ENCODE results near the gene SYNGAP1.
"Not testable (repeated sequence)": the region's sequence is repeated elsewhere in the genome, so short reads cannot be mapped to it uniquely, and the experiment has no call there.

The SYNGAP1 gene

GRCh38 chr6:33440649-33441309 lies 20.9 kb downstream of the SYNGAP1 start:
- DNase-seq, result no peak

DNA sequence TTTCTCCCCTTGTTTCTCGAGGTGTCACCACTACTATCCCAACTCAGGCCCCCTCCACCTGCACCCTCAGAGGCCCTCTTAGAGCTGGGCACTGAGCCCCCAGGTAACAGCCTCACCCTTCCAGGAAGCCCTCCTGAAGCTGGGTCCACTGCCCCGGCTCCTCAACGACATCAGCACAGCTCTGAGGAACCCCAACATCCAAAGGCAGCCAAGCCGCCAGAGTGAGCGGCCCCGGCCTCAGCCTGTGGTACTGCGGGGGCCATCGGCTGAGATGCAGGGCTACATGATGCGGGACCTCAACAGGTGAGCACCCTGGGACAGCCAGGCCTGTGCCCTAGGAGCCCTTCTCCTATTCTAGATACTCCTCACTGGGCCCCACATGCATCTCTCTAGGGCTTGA lies 21.6 kb downstream of the SYNGAP1 start:
- no peak for DNase-seq

- no peak for DNase-seq
Observed at GRCh38 chr6:33442283-33442682, 22.4 kb downstream of the SYNGAP1 start.

- DNase-seq, result no peak
Observed at GRCh38 chr6:33443025-33443424, 23.2 kb downstream of the SYNGAP1 start.

- DNase-seq, result no peak
Observed at GRCh38 chr6:33443619-33444504, 24.0 kb downstream of the SYNGAP1 start.

DNA sequence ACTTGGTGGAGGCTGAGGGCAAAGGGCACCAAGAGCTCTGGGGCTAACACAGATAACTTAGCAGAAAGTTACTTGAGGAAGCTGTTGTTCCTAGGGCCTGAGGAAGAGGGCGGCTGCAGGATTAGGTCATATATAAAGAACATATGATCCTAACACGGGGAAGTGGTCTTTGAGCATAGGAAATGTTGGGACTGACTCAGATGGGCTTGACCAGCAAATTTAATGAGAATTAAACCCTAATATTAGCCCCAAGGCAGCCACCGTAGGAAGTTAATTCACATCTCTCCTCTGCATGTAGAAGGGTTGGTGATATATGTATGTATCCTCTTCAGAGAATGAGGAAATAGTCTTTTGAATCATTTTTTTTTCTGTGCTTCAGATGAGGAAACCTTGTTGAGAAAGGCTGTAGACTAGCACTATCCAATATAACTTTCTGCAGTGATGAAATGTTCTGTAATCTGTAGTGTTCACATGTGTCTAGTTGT lies 25.3 kb downstream of the SYNGAP1 start:
- no peak for DNase-seq

DNA sequence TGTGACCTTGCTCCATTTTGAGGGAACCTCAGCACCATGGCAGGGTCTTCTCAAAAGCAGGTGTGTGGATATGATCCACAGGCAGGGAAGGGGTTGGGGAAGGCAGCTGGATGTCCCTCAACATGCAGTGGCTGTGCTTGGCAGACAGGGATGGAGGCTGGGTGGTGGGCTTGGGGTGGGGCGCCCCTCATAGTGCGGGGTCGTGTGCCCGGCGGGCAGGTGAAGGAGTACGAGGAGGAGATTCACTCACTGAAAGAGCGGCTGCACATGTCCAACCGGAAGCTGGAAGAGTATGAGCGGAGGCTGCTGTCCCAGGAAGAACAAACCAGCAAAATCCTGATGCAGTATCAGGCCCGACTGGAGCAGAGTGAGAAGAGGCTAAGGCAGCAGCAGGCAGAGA lies 26.5 kb downstream of the SYNGAP1 start:
- no peak for DNase-seq

GRCh38 chr6:33450434-33450833 lies 30.6 kb downstream of the SYNGAP1 start:
- no peak for DNase-seq

- DNase-seq, result no peak
Observed at GRCh38 chr6:33451606-33452005, 31.7 kb downstream of the SYNGAP1 start.

GRCh38 chr6:33452496-33452895 lies 32.6 kb downstream of the SYNGAP1 start:
- DNase-seq, result no peak

GRCh38 chr6:33453393-33454008 lies 33.6 kb downstream of the SYNGAP1 start:
- DNase-seq, result no peak

- peak; percentile 96 for DNase-seq
Observed at GRCh38 chr6:33454009-33454946, 34.4 kb downstream of the SYNGAP1 start, which contains the start of gene ZBTB9. ZBTB9 (plus strand) TSS chr6:33454576; CDS start chr6:33455101, 525 bp downstream.

DNA sequence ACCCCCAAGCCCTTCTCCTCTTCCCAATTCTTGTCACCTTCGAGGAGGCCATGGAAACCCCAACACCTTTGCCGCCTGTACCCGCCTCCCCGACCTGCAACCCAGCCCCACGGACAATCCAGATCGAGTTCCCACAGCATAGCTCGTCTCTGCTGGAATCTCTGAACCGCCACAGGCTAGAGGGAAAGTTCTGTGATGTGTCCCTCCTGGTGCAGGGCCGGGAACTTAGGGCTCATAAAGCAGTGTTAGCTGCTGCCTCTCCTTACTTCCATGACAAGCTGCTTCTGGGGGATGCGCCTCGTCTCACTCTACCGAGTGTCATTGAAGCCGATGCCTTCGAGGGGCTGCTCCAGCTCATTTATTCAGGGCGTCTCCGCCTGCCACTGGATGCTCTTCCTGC lies 35.2 kb downstream of the SYNGAP1 start:
- DNase-seq, result no peak

- DNase-seq, result no peak
Observed at GRCh38 chr6:33456156-33456555, 36.3 kb downstream of the SYNGAP1 start.

DNA sequence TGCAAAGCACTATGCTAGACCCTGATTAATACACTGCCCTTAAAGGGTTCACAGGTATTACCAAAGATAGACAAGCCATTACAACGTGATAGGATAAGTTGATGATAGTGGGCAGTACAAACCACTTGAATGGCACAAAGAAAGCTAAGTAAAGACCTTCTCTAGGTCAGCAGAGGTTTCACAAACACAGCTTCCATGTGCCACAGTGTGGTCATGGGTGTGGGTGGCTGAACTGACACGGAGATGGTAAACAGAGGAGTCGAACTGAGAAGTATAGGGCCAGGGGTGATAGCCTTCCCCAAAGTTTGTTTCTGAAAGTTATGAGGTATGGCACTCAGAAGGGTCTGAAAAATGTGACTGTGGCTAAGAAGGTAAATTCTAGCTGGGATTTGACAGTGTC lies 38.8 kb downstream of the SYNGAP1 start:
- DNase-seq, result no peak

- no peak for DNase-seq
Observed at GRCh38 chr6:33459226-33459625, 39.4 kb downstream of the SYNGAP1 start.

GRCh38 chr6:33466075-33466735 lies 46.3 kb downstream of the SYNGAP1 start:
- DNase-seq, result no peak

- no peak for DNase-seq
Observed at GRCh38 chr6:33467091-33467490, 47.2 kb downstream of the SYNGAP1 start.

- no peak for DNase-seq
Observed at GRCh38 chr6:33469661-33470060, 49.8 kb downstream of the SYNGAP1 start.

DNA sequence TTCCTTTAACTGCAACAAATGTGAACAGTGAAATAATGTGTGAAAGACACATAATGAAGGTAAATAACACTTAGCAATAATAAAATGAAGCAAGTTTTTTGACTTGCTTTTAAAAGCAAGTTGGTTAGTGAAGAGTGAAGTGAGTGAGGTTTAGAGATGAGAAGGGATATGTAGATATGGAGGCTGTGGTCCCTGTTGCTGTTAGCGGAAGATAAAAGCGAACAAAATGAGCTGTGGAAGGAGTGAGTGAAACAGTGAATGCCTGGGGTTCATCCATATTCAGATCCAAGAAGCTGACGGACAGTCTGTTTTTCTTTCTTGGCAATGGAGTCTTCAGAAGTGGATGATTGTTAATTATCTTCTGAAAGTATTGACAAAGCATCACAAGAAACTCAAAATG lies 58.0 kb downstream of the SYNGAP1 start:
- no peak for DNase-seq

DNA sequence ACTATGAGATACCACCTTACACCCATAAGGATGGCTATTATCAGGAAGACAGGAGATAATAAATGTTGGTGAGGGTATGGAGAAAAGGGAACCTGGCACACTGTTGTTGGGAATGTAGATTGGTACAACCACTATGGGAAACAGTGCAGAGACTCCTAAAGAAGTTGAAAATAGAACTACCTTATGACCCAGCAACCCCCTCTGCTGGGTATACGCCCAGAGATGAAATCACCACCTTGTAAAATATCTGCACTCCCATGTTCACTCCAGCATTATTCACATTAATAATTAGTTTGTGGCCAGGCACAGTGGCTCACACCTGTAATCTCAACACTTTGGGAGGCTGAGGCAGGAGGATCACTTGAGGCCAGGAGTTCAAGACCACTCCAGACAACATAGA lies 61.3 kb downstream of the SYNGAP1 start:
- DNase-seq, result no peak

- not testable (repeated sequence) for DNase-seq
Observed at GRCh38 chr6:33482620-33483019, 62.8 kb downstream of the SYNGAP1 start.
